CD1c-positive myeloid dendritic cell (primary cell): Measurements from ENCODE around the gene GNB5.
"Not testable (repeated sequence)": the region's sequence is repeated elsewhere in the genome, so short reads cannot be mapped to it uniquely, and the experiment has no call there.

ENCODE experiments used
- DNase-seq: peaks from one replicate; pipeline ENCODE4 v3.0.0-alpha.2; 2016; ENCODE audit errors: extremely low spot score

The GNB5 gene

GRCh38 chr15:52170199-52170598 lies 21.0 kb downstream of the GNB5 start:
- not testable (repeated sequence) for DNase-seq

DNA sequence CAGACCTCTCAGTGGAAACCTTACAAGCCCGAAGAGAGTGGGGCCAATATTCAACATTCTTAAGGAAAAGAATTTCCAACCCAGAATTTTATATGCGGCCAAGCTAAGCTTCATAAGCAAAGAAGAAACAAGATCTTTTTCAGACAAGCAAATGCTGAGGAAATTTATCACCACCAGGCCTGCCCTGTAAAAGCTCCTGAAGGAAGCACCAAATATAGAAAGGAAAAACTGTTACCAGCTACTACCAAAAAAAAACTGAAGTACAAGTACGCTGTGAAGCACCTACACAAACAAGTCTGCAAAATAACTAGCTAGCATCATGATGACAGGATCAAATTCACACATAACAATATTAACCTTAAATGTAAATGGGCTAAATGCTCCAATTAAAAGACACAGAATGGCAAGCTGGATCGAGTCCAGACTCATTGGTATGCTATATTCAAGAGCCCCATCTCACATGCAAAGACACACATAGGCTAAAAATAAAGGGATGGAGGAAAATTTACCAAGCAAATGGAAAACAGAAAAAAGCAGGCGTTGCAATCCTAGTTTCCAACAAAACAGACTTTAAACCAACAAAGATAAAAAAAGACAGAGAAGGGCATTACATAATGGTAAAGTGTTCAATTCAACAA lies 25.6 kb downstream of the GNB5 start:
- DNase-seq = not testable (repeated sequence)

DNA sequence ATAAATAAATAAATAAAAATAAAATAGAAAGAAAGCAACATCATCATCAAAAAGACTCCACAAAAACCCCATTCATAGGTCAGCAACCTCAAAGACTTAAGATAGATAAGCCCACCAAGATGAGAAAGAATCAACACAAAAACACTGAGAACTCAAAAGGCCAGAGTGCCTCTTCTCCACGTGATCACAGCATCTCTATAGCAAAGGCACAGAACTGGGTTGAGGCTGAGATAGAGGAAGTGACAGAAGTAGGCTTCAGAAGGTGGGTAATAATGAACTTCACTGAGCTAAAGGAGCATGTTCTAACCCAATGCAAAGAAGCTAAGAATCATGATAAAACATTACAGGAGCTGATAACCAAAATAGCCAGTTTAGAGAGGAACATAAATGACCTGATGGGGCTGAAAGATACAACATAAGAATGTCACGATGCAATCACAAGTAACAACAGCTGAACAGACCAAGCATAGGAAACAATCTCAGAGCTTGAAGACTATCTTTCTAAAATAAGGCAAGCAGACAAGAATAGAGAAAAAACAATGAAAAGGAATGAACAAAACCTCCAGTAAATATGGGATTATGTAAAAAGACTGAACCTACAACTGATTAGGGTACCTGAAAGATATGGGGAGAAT lies 26.4 kb downstream of the GNB5 start:
- peak; percentile 6 for DNase-seq

DNA sequence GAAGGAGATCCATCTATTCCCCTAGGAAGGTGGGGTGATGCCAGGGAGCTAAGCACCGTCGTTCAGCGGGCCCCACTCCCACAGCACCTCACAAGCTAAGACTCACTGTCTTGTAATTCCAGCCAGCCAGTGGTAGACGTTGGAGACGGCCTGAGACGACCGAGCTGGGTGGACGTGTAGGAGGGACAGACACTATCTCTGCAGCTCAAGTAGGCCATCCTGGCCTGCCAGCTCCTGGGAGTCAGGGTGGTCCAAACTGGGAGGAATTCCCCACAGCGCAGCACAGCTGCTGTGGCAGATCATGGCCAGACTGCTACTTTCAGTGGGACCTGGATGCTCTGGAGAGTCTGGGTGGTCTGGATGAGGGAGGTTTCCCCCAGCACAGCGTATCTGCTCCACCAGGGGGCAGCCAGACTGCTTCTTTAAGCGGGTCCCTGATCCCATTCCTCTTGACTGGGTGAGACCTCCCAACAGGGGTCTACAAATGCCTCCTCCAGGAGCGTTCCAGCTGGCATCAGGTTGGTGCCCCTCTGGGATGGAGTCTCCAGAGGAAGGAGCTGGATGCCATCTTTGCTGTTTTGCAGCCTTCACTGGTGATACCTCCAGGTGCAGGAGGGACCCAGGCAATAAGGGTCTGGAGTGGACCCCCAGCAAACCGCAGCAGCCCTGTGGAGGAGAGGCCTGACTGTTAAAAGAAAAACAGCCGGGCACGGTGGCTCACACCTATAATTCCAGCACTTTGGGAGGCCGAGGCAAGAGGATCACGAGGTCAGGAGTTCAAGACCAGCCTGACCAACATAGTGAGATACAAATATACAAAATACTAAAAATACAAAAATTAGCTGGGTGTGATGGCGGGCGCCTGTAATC lies 27.6 kb downstream of the GNB5 start:
- DNase-seq = no peak

DNA sequence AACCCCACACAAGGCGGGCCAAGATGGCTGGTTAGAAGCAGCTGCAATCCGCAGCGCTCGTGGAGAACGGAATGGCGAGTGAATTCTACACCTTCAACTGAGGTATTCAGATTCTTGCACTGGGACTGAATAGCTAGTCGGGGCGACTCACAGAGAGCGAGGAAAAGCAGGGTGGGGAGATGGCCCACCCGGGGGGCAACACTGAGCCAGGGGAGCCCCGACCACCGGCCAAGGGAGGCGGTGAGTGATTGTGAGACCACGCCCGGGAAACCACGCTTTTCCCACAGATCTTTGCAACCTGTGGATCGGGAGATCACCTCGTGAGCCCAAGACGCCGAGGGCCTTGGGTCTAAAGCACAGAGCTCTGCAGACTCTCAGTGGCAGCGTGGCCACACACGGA lies 28.3 kb downstream of the GNB5 start:
- DNase-seq = no peak

DNA sequence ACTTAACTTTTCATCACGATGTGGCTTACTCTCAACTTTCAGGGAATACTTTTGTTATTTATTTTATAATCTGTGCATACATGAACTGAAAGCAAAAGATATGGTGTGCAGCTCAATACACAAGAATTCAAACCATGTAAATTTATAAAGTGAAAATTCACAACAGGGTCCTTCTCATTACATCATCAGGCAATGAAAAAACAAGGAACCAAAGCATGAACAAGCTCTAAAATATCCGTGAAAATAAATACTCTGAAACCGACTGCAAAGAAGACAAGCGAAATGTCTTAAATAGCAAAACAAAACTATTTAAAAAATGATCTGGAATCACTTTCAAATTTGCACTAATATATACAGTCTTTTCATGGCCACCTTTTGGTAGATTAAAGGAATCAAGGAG lies 28.9 kb downstream of the GNB5 start:
- DNase-seq = no peak

DNA sequence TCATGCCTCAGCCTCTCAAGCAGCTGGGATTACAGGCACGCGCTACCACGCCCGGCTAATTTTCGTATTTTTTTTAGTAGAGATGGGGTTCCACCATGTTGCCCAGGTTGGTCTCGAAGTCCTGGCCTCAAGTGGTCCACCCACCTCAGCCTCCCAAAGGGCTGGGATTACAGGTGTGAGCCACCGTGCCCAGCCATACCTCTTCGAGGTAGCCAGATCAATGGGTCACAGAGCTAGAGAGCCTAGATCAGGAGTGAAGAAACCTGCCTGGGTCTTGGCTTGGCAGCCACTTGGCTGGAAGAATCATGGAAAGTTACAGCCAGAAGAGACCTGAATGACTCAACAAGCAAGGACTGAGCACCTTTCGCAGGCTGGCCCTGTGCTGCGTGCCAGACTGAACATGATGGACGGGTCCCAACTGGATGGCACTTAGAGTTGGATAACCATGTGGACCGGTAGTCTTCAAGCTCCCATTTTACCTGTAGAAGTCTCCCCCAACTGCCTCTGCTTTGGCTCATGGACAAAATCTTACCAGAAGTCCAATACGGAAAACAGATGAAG lies 29.7 kb downstream of the GNB5 start:
- DNase-seq = no peak

DNA sequence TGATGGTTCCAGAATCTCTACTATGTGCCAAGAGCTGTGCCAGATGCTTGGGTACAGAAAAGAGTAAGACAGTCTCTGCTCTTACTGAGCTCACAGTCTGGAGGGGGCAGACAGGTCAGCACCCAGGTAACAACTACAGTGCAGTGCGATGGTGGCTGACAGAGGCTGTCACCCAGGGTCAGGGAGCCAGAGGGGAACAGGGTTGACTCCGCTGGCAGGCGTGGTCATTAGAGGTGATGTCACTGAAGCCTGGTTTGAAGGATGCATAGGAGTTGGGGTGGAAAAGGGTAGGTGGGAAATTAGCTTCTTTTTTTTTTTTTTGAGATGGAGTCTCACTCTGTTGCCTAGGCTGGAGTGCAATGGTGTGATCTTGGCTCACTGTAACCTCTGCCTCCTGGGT lies 31.5 kb downstream of the GNB5 start:
- DNase-seq = no peak

DNA sequence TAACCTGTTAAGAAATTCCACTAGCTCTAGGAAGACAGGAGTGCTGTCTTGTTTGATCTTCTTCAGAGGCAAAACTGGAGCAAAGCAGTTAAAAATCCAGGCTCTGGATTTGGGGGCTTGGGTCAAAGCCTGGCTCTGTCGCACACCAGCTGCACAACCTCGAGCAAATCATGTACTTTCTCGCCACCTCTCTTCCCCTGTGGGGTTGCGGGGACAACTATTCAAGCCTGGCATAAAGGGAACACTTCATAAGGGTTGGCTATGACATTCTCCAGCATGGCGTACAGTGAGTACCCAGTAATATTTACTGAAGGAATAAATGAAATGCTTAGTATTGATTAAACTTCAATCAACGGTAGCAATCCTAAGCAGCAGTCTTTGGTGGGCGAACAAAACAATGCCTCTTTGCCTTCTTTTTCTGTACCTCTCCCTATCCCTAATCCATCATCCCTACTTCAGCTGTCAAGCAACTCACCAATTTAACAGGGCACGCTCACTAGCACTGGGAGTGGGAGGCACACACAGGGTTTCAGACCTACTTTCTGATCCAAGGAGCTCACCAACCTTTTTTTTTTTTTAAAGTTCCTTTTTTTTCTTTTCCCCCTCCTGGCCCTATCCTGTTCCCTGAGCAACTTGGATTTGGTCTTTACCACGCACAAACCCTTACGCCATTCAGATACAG lies 33.0 kb downstream of the GNB5 start:
- no peak for DNase-seq

DNA sequence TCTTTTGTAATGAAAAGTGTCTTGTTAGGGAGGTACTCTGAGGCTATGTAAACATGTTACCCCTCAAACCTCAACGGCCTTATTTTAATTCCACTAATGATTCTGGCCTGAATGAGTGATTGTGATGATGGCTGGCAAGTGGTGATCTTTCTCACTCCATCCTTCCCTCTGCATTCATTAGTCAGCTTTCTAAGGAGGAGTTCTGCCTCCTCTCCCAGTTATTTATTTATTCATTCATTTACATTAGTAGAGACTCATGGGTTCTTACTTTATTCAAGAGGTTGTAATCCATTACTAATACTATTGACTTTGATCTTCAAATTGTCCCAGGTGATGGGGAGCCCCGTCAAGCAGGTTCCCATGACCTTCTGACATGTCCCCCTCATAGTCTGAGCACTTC lies 35.3 kb downstream of the GNB5 start:
- DNase-seq = no peak

DNA sequence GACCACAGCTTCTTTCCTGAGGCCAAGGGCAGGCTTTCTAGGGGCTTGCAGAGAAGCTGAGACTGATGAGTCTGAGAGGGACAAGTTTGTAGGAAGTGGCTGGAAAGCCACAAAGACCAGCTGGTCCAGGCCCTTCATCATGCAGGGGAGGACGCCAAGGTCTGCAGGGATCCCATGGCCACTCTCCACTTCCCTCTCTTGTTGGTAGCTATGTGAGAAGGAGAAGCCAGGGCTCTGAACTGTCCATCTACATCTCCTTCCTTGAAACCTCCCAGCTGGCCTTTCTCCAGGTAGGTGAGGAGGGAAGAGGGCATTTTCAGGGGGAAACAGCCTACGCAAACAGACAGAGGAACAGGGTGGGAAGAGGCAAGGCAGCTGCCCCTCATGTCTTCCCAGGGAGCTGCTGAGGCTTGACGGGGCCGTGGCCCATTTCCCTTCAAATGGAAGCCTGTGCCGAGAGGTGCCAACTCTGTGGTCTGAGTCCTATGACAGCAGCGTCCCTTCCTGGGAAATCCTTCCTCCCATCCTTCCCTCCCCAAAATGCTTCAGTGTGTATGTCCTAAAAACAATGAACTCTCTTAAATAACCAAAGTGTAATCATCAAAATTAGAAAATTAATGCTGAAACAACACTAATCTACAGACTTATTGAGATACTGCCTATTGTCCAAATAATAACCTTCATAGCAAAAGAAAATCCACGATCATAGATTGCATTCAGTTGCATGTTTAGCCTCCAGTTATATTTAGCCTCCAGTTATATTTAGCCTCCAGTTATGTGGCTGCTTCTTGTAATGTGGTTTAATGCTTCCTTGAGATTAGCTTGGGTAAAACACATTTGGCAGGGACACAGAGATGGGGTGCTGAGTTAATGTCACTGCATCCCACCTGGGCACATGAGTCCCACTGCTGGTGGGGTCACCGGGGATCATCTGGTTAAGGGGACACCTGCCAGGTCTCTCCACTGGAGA lies 36.0 kb downstream of the GNB5 start:
- DNase-seq = peak; percentile 6

DNA sequence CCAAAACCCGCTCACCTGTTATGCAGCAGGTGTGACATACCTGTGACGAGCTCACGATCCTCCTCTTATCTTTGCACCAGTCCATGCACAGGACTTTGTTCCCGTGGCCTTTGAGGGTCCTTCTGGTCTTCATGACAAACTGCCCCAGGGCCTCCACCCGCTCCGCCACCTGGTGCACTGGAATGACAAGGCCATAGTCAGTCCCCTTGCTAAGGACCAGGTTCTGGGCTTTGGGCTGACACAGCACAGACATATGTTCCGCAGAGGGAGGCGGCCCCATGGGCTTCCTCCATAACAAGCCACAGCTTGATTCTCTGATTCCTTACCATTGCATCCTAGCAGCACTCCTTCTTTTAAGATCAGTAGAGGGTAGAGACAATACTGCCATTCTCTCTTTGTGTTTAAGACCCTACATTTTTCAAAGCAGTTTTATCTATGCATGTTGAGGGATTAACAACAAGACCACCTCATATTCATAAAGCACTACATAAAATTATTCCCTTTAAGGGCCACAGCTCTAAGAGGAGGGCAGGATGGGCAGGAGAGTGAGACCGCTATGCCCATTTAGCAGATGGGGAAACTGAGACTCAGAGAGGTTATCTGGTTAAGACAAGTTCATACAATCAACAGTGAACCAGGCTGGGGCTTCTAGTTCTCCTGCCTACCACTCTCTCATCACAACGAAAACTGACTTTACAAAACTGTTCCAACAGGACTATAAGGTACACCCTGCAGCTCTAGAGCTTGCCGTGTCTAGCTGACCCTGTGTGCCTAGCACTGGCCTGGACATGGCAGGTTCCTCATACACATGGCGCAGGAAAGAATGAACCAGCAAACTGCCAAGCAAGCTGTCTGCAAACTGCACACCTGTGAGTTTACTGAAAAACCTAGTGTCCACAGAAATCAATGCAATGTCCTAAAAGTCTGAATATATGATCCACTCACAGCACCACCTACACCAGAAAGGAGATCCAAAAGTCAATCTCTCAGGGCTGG lies 37.0 kb downstream of the GNB5 start:
- no peak for DNase-seq

- no peak for DNase-seq
Measured at GRCh38 chr15:52151353-52151752, 39.8 kb downstream of the GNB5 start.

- DNase-seq = no peak
Measured at GRCh38 chr15:52150871-52151270, 40.3 kb downstream of the GNB5 start.

DNA sequence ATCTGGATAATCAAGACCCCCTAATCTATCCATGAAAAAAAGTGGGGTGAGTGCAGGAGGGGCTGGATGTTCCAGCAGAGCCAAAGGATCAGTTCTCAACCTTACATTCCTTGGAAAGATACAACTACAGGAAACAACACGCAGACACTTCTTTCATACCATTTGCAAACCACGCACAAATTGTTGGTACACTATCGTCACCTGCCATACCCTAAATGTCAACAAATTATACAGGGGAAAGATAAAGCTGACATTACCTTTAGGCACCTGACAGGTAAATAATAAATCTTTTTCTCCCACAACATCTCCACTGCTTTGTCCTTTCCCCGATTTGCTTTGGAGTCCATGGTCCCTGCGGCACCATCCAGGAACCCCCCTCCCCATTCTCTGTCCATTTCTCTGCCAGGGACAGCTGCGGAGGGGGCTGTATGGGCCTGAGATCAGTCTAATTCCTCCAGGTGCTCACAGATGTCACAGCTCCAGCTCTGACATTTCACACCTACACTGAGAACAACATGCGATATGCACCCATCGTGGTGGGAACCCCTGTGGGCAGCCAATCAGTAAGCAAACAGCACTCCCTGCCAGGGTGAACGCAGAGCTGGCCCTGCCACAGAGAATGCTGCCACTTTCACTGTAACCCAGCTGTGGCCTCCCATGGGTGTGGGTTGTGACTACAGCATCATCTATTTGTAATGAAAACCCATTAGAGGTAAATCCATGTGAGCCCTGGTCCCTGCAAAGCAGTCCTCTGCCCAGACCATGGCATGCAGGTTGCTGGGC lies 41.0 kb downstream of the GNB5 start:
- DNase-seq = no peak

- DNase-seq = no peak
Measured at GRCh38 chr15:52148403-52148802, 42.8 kb downstream of the GNB5 start.

DNA sequence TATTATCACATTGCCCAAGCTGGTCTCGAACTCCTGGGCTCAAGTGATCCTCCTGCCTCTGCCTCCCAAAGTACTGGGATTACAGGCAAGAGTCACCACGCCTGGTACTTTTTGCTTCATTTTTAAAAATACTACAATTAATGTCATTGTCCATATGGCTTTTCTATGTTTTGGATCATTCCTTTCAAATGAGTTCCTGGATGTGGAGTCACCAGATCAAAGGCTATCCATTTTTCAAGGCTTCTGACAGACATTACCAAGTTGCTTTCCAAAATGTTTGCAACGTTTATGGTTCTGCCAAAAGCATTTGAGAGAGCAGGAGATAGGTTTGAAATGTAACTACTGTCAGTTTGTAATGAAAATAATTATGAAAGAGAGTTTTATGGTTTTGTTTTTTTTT lies 44.4 kb downstream of the GNB5 start:
- no peak for DNase-seq

- DNase-seq = no peak
Measured at GRCh38 chr15:52146261-52146660, 44.9 kb downstream of the GNB5 start.

DNA sequence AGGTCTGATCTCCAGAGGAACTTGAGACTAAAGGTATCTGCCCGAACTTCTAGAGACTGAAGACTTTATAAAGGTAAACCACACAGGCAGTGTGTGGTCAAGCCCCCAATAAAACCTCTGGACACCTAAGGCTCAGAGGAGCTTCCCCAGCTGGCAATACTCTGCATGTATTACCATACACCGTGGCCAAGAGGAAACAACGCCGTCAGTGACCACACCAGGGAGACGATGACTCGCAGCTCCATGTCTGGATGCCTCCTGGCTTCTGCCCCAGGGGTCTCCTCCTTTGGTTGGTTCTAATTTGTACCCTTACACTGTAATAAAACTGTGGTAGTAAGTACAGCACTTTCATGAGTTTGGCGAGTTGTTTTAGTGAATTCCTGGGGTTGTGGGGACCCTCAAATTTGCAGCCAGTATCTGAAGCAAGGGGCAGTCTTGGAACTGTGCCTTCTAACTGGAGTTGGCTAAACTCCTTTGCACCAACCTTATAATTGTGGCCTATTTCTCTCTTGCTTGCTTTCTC lies 46.5 kb downstream of the GNB5 start:
- DNase-seq = no peak
